ENCODE results near the gene C1orf210. TPM values are rescaled to one million over a fixed set of nuclear protein-coding genes. Genes with fewer than 3 reads are reported as not detected.

C1orf210 gene
- total RNA-seq, 1 experiment from 2014 or later: 5.9 TPM

- TF ChIP-seq CTCF (conservative IDR thresholded peaks at IDR 0.05): no peak
- H4K5ac ChIP-seq (ENCODE audit: insufficient read length, low read depth, low read length): no peak overlapping the region
- H2BK5ac ChIP-seq (ENCODE audit: insufficient read length, low read length): no peak overlapping the region
- H3K56ac ChIP-seq (ENCODE audit: insufficient read length, low read depth, low read length): no peak overlapping the region
- Mint-ChIP-seq H3K27me3 (ENCODE audit: low read depth) (peaks cover 17% of the 10 kb centered on the region), H3K4me3 (no peak overlapping the region), H3K4me1 (peaks cover 18 to 24% of the 10 kb centered on the region in 2 experiments), H3K27ac (no peak overlapping the region), H3K9me3 (no peaks in the 10 kb centered on the region), H3K36me3 (ENCODE audit: insufficient read depth in 1 of 3, low read depth in 3 of 3) (no peaks in the 10 kb centered on the region; a peak in 1 of 7 replicates)
- no peak overlapping the region for H3K4ac ChIP-seq (ENCODE audit: low read depth, low read length)
- no peaks in the 10 kb centered on the region for H3K9me3 ChIP-seq (ENCODE audit: control insufficient read depth, low read depth, low read length)
- no peak overlapping the region for H2BK20ac ChIP-seq (ENCODE audit: low read depth, low read length, poor library complexity, severe bottlenecking)
- WGBS (ENCODE audit: extremely low coverage, insufficient read length, low lambda C conversion rate): no CpG with 5 or more reads among the region's 46 CpGs
- no peak overlapping the region for H3K23ac ChIP-seq (ENCODE audit: insufficient read length, low read depth, low read length)
- H3K4me2 ChIP-seq (ENCODE audit: insufficient read depth, insufficient read length, low read length): no peak overlapping the region
- no peak overlapping the region for H3K27ac ChIP-seq (ENCODE audit: insufficient read length, low read depth, low read length)
- H3K14ac ChIP-seq (ENCODE audit: insufficient read depth, low read length): no peak overlapping the region
- H2BK12ac ChIP-seq (ENCODE audit: insufficient read length, low read depth, low read length): no peak overlapping the region
- no peaks in the 10 kb centered on the region for H3K27me3 ChIP-seq (ENCODE audit: insufficient read depth, low read length)
- H3K79me1 ChIP-seq (ENCODE audit: insufficient read depth, low read depth, low read length, poor library complexity, severe bottlenecking): no peaks in the 10 kb centered on the region
- no peak overlapping the region for H4K91ac ChIP-seq (ENCODE audit: insufficient read length, low read depth, low read length)
- no peak overlapping the region for H3K18ac ChIP-seq (ENCODE audit: insufficient read length, low read depth, low read length)
- H4K20me1 ChIP-seq (ENCODE audit: control insufficient read depth, insufficient read depth, insufficient read length): no peaks in the 10 kb centered on the region
- H4K8ac ChIP-seq (replicated peaks; ENCODE audit: insufficient read length, low read depth, low read length): no peak overlapping the region
- H3T11ph ChIP-seq (ENCODE audit: low read length): no peak overlapping the region
- H3K9ac ChIP-seq (ENCODE audit: extremely low read depth, insufficient read length, low read length): no peak overlapping the region
- no peak for DNase-seq
- no peaks in the 10 kb centered on the region for H3K79me2 ChIP-seq (ENCODE audit: insufficient read depth, low read length)
- no peaks in the 10 kb centered on the region for H3K4me1 ChIP-seq (ENCODE audit: insufficient read depth, low read length)
- no peaks in the 10 kb centered on the region for H3K23me2 ChIP-seq (ENCODE audit: insufficient read length, low read depth, low read length, poor library complexity, severe bottlenecking)
- no peak overlapping the region for H2AFZ ChIP-seq (ENCODE audit: low read length)
- H2BK15ac ChIP-seq (ENCODE audit: low read depth, low read length): no peak overlapping the region
- H2AK5ac ChIP-seq (ENCODE audit: insufficient read length, low read length): no peak overlapping the region
- H2BK120ac ChIP-seq (ENCODE audit: low read depth, low read length, poor library complexity, severe bottlenecking): no peak overlapping the region
Observed at GRCh38 chr1:43304771-43305300, 19.5 kb upstream of the C1orf210 start.

Data from H9 (cell line).